ENCODE data around the gene CTNNA3.

CTNNA3 gene

GRCh38 chr10:66882271-66882670 lies 813.7 kb downstream of the CTNNA3 start:
- TF ChIP-seq CTCF (IDR thresholded peaks at IDR 0.05; ENCODE audit: low read depth, low read length): no peak
- H3K4me3 ChIP-seq (ENCODE audit: low read depth, low read length): no peak overlapping the region

GRCh38 chr10:66881814-66882213 lies 814.2 kb downstream of the CTNNA3 start:
- no peak for TF ChIP-seq CTCF (IDR thresholded peaks at IDR 0.05; ENCODE audit: low read depth, low read length)
- H3K4me3 ChIP-seq (ENCODE audit: low read depth, low read length): no peak overlapping the region

- no peak for TF ChIP-seq CTCF (IDR thresholded peaks at IDR 0.05; ENCODE audit: low read depth, low read length)
- no peak overlapping the region for H3K4me3 ChIP-seq (ENCODE audit: low read depth, low read length)
Measured at GRCh38 chr10:66880826-66881225, 815.2 kb downstream of the CTNNA3 start.

- H3K4me3 ChIP-seq (ENCODE audit: low read depth, low read length): no peak overlapping the region
- TF ChIP-seq CTCF (IDR thresholded peaks at IDR 0.05; ENCODE audit: low read depth, low read length): no peak
Measured at GRCh38 chr10:66880292-66880691, 815.7 kb downstream of the CTNNA3 start.

GRCh38 chr10:66877361-66877760 lies 818.6 kb downstream of the CTNNA3 start:
- H3K4me3 ChIP-seq (ENCODE audit: low read depth, low read length): no peak overlapping the region
- TF ChIP-seq CTCF (IDR thresholded peaks at IDR 0.05; ENCODE audit: low read depth, low read length): no peak

- no peak for TF ChIP-seq CTCF (IDR thresholded peaks at IDR 0.05; ENCODE audit: low read depth, low read length)
- H3K4me3 ChIP-seq (ENCODE audit: low read depth, low read length): no peak overlapping the region
Measured at GRCh38 chr10:66869635-66870034, 826.4 kb downstream of the CTNNA3 start.

GRCh38 chr10:66862687-66863258 lies 833.2 kb downstream of the CTNNA3 start:
- TF ChIP-seq CTCF (IDR thresholded peaks at IDR 0.05; ENCODE audit: low read depth, low read length): no peak
- H3K4me3 ChIP-seq (ENCODE audit: low read depth, low read length): no peak overlapping the region
